NCI-H146 treated with DMSO at 0.1 percent for 48 hours (cell line): ENCODE results near the gene TRAPPC1.
A peak's percentile ranks its signal among the peaks of the same experiment; 100 is the strongest.
"Not testable (repeated sequence)": the region's sequence is repeated elsewhere in the genome, so short reads cannot be mapped to it uniquely, and the experiment has no call there.

ENCODE experiments used
- DNase-seq: peaks from one replicate; lab custom pipeline; 2025; ENCODE audit not compliant: unreplicated experiment; lab: John Stamatoyannopoulos, UW

Gene TRAPPC1

GRCh38 chr17:7931709-7932482 is at the start of gene TRAPPC1, which contains the start of gene CNTROB:
Gene TRAPPC1 (minus strand): TSS chr17:7931946. CDS start chr17:7931829, 117 bp downstream.
Gene CNTROB (plus strand): TSS chr17:7932206. CDS start chr17:7933080, 874 bp downstream.
- peak; percentile 96 for DNase-seq

GRCh38 chr17:7977805-7978204 is 46.1 kb upstream of the TRAPPC1 start:
- no peak for DNase-seq

GRCh38 chr17:7977039-7977438 is 45.3 kb upstream of the TRAPPC1 start:
- no peak for DNase-seq

GRCh38 chr17:7974638-7975131 is 42.9 kb upstream of the TRAPPC1 start:
- no peak for DNase-seq

- DNase-seq, result no peak
Observed at GRCh38 chr17:7972131-7972785, 40.5 kb upstream of the TRAPPC1 start.

- no peak for DNase-seq
Observed at GRCh38 chr17:7971651-7972050, 39.9 kb upstream of the TRAPPC1 start.

- DNase-seq, result no peak
Observed at GRCh38 chr17:7969433-7969832, 37.7 kb upstream of the TRAPPC1 start.

- no peak for DNase-seq
Observed at GRCh38 chr17:7967751-7968150, 36.0 kb upstream of the TRAPPC1 start.

- no peak for DNase-seq
Observed at GRCh38 chr17:7961421-7961820, 29.7 kb upstream of the TRAPPC1 start.

GRCh38 chr17:7959503-7960253 is 27.9 kb upstream of the TRAPPC1 start:
- no peak for DNase-seq

- DNase-seq, result no peak
Observed at GRCh38 chr17:7956228-7956965, 24.7 kb upstream of the TRAPPC1 start.

GRCh38 chr17:7955414-7956227 is 23.9 kb upstream of the TRAPPC1 start:
- no peak for DNase-seq

GRCh38 chr17:7953266-7953665 is 21.5 kb upstream of the TRAPPC1 start:
- DNase-seq, result not testable (repeated sequence)

GRCh38 chr17:7951143-7951792 is 19.5 kb upstream of the TRAPPC1 start:
- no peak for DNase-seq

GRCh38 chr17:7950578-7950977 is 18.8 kb upstream of the TRAPPC1 start:
- no peak for DNase-seq

GRCh38 chr17:7947651-7948050 is 15.9 kb upstream of the TRAPPC1 start:
- DNase-seq, result no peak

GRCh38 chr17:7946441-7946840 is 14.7 kb upstream of the TRAPPC1 start:
- no peak for DNase-seq

GRCh38 chr17:7945651-7946050 is 13.9 kb upstream of the TRAPPC1 start:
- DNase-seq, result no peak

- no peak for DNase-seq
Observed at GRCh38 chr17:7944326-7944725, 12.6 kb upstream of the TRAPPC1 start.
